Breast epithelium (tissue), 4 donors: Measurements from ENCODE around the gene THBS2. TPM values are rescaled to one million over a fixed set of nuclear protein-coding genes. Genes with fewer than 3 reads are reported as not detected.
"Not testable (repeated sequence)": the region's sequence is repeated elsewhere in the genome, so short reads cannot be mapped to it uniquely, and the experiment has no call there.

ENCODE experiments used
- DNase-seq, 2 donors: peaks; one replicate each; pipeline ENCODE4 v3.0.0-alpha.2; 2019; ENCODE audit warnings: low spot score in 2 of 2
- H3K27ac ChIP-seq, 2 donors: fragments of 200-600 bp; sonication (generic) in 1 of 2; one replicate each; pipeline ENCODE4 v1.5.1; 2016 to 2019; ENCODE audit warnings: mild to moderate bottlenecking in 1 of 2
- H3K27me3 ChIP-seq, 2 donors: fragments of 200-600 bp; sonication (generic) in 1 of 2; one replicate each; pipeline versions ENCODE4 v1.5.1 to v1.6.0; 2017 to 2019; ENCODE audit warnings: control low read depth in 1 of 2, mild to moderate bottlenecking in 1 of 2
- H3K36me3 ChIP-seq: fragments of 200-600 bp; one replicate; pipeline ENCODE4 v1.5.1; 2019
- H3K4me1 ChIP-seq, 2 donors: fragments of 200-600 bp; sonication (generic); one replicate each; pipeline ENCODE4 v1.5.1; 2016 to 2019; ENCODE audit warnings: control low read depth in 1 of 2
- H3K4me3 ChIP-seq, 3 donors: fragments of 200-600 bp; sonication (generic); 1 replicate in 2 of 3; 2 replicates in 1 of 3; pipeline ENCODE4 v1.5.1; 2016 to 2019; ENCODE audit warnings: mild to moderate bottlenecking in 3 of 3, moderate library complexity in 2 of 3
- H3K9me3 ChIP-seq, 2 donors: fragments of 200-600 bp; sonication (generic) in 1 of 2; one replicate each; pipeline ENCODE4 v1.5.1; 2016 to 2019; ENCODE audit warnings: control low read depth in 1 of 2
- CTCF ChIP-seq, 3 donors: fragments of 450-650 bp; IDR thresholded peaks; one replicate each; pipeline ENCODE4 v1.5.1; 2016 to 2017; ENCODE audit warnings: antibody characterized with exemption in 3 of 3, mild to moderate bottlenecking in 3 of 3, moderate library complexity in 3 of 3
- POLR2A ChIP-seq: fragments of 450-650 bp; IDR thresholded peaks from one replicate; pipeline ENCODE4 v1.6.1; 2016; ENCODE audit warnings: antibody characterized with exemption, mild to moderate bottlenecking, moderate library complexity
- POLR2AphosphoS5 ChIP-seq, 3 donors: sonication (generic); formaldehyde crosslinking; IDR thresholded peaks; one replicate each; pipeline ENCODE4 v1.6.1; 2017; ENCODE audit warnings: antibody characterized with exemption in 3 of 3
- intact Hi-C: fragments of 100-400 bp; cut with DNase I; formaldehyde crosslinking; loops from one replicate; pipeline ENCODE4 v1.15.1; 2023; ENCODE audit warnings: low total_unique reads
- total RNA-seq, 3 donors: library from RNA; depleted of rRNA; stranded (reverse); fragments of >200 nt; gene quantifications; one replicate each; pipeline ENCODE4 v1.1.0, GENCODE V29; 2016

THBS2 gene
- total RNA-seq, 3 donors from 2014 or later: 31.9 to 145 (median 73.0) TPM

GRCh38 chr6:169220068-169220964, 33.3 kb downstream of the THBS2 start:
- H3K27ac ChIP-seq: no peak overlapping the region
- no peaks in the 10 kb centered on the region for H3K9me3 ChIP-seq
- intact Hi-C loops: no loop called here
- H3K4me1 ChIP-seq: no peaks in the 10 kb centered on the region
- H3K4me3 ChIP-seq: no peak overlapping the region
- TF ChIP-seq CTCF (IDR thresholded peaks at IDR 0.05) (no peak), POLR2A (no peak), POLR2AphosphoS5 (IDR thresholded peaks at IDR 0.05) (no peak)
- DNase-seq: no peak
- H3K27me3 ChIP-seq: no peaks in the 10 kb centered on the region
- H3K36me3 ChIP-seq: no peaks in the 10 kb centered on the region

- no peak for DNase-seq
- Histone ChIP-seq H3K4me3 (no peak overlapping the region), H3K4me1 (no peaks in the 10 kb centered on the region), H3K9me3 (no peaks in the 10 kb centered on the region), H3K27ac (peak overlapping the region in 1 of 2 donors; percentile 39), H3K27me3 (no peaks in the 10 kb centered on the region), H3K36me3 (no peaks in the 10 kb centered on the region)
- TF ChIP-seq POLR2AphosphoS5 (IDR thresholded peaks at IDR 0.05) (no peak), CTCF (IDR thresholded peaks at IDR 0.05) (no peak), POLR2A (no peak)
- intact Hi-C loops: no loop called here
These were observed 35.7 kb downstream of the THBS2 start for GRCh38 chr6:169217972-169218371.

- no peaks in the 10 kb centered on the region for H3K4me1 ChIP-seq
- no peaks in the 10 kb centered on the region for H3K27me3 ChIP-seq
- TF ChIP-seq CTCF (IDR thresholded peaks at IDR 0.05) (no peak), POLR2AphosphoS5 (IDR thresholded peaks at IDR 0.05) (peak in 2 of 3 donors; percentile 22 to 48)
- no peak for DNase-seq
- intact Hi-C loops: no loop called here
- H3K9me3 ChIP-seq: no peaks in the 10 kb centered on the region
- H3K4me3 ChIP-seq: no peak overlapping the region
- H3K27ac ChIP-seq: peak overlapping the region; percentile 22 to 39
- H3K36me3 ChIP-seq: no peaks in the 10 kb centered on the region
These were observed 36.8 kb downstream of the THBS2 start for GRCh38 chr6:169216830-169217229.

GRCh38 chr6:169215201-169215681, 38.4 kb downstream of the THBS2 start:
- no peak for TF ChIP-seq CTCF (IDR thresholded peaks at IDR 0.05)
- TF ChIP-seq POLR2AphosphoS5 (IDR thresholded peaks at IDR 0.05): no peak
- TF ChIP-seq POLR2A: no peak
- no peaks in the 10 kb centered on the region for H3K4me1 ChIP-seq
- DNase-seq: no peak
- H3K4me3 ChIP-seq: peak overlapping the region in 1 of 3 donors; percentile 6
- H3K36me3 ChIP-seq: no peaks in the 10 kb centered on the region
- no peaks in the 10 kb centered on the region for H3K27me3 ChIP-seq
- no peaks in the 10 kb centered on the region for H3K9me3 ChIP-seq
- intact Hi-C loops: no loop called here
- peak overlapping the region; percentile 81 to 84 for H3K27ac ChIP-seq

GRCh38 chr6:169214789-169215188, 38.9 kb downstream of the THBS2 start:
- peak overlapping the region; percentile 81 to 87 for H3K27ac ChIP-seq
- H3K36me3 ChIP-seq, H3K4me1 ChIP-seq, DNase-seq, H3K27me3 ChIP-seq, intact Hi-C loops, H3K9me3 ChIP-seq: not testable (repeated sequence)
- peak overlapping the region in 1 of 3 donors; percentile 6 for H3K4me3 ChIP-seq
- TF ChIP-seq POLR2AphosphoS5 (IDR thresholded peaks at IDR 0.05): peak in 2 of 3 donors; percentile 47 to 75
